ENCODE results near the gene CRTC2. TPM values are rescaled to one million over a fixed set of nuclear protein-coding genes. Genes with fewer than 3 reads are reported as not detected.

The CRTC2 gene
- polyA plus RNA-seq, 3 donors: 34.9 to 56.5 (median 41.7) TPM

DNA sequence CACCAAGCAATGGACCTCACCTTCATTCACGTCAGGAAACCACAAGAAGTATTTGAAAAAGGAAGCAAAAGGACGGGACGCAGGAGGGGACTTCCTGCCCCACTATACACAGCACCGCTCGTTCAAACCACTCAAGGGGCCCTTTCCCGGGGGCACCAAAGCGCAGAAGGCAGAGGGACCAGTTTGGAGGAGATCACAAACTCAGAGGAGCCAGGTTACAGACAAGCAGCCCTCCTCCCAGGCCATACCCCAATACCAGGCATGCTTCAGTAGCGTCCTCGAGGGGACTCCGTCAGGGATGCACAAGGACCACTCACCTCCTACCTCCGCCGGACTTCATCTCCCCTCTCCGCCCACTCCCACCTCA lies 685 bp downstream of the CRTC2 start:
- DNase-seq (ENCODE audit: extremely low read depth in 1 of 11, low read depth in 9 of 11, low spot score in 4 of 11): peak in 1 of 11 donors; percentile 24

DNA sequence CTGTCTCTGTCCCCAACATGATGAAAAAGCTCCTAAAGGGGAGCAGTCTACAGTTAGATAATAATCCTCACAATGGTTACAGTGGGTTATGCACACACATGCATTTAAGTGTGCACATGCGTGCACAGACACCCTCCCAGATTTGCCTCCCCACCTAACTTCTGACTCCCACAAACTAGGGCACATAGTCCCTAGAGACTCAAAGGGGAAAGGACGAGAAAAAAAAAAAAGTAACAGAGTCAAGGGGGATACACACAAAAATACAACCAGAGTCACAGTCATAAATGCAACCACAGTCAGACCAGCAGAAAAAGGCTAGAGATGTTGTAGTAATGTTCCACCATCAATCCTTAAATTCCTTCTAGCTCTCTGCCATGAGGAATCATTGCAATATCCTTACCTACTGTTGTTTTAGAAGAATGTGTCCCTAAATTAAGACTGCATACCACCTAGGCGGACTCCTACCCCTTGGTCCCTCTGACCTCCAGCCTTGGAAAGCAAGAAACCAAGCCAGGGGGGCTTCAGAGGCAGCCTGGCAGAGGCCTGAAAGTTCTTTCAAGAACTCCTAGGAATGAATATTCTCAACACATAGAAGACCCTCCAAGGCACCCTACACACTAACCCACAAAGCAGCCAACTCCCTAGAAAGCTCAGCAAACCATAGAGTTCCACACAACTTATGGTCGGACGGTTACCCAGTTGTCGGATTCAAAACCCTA lies 1.3 kb downstream of the CRTC2 start:
- no peak for DNase-seq (ENCODE audit: extremely low read depth in 1 of 11, low read depth in 9 of 11, low spot score in 4 of 11)

DNA sequence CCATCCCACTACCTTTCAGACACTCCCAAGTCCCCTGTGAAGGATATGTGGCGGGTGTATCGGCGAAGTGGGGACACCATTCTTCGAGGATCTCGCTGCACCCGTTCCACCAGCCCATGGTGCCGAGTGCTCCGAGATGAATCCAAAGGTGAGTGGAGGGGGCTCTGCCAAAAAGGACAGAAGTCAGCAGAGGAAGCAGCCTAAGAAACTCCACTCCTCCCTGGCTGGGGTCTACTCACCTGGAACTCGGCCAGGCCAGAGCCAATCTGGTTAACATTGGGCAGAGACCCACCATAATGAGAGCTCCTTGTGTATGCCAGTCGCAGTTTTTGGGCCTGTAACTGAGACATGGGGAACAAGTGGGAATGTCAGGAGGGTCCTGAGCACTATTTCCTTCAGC lies 3.6 kb downstream of the CRTC2 start:
- no peak for DNase-seq (ENCODE audit: extremely low read depth in 1 of 11, low read depth in 9 of 11, low spot score in 4 of 11)

DNA sequence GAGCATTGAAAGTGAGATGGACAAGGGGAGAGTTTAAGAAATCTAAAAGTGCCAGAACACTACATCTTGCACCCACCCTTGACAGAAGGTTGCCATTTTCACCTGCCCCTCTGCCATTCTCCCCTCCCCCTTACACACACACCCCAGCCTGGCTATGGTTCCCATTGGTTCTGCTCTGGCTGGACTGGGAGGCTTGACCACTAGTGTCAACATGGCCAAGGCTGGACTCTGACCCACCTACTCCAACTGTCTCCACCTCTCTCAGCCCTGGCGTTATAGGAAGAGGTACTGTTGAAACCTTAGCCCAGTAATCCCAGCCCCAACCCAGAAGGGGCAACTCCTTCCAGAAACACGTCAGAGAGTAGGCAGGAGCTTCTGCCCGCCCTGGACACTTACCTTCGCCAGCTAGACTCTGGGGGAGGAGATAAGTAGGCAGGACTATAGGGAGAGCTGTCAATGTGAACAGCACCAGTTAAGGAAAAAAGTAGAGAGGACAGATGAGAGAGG lies 4.5 kb downstream of the CRTC2 start:
- no peak for DNase-seq (ENCODE audit: extremely low read depth in 1 of 11, low read depth in 9 of 11, low spot score in 4 of 11)

DNA sequence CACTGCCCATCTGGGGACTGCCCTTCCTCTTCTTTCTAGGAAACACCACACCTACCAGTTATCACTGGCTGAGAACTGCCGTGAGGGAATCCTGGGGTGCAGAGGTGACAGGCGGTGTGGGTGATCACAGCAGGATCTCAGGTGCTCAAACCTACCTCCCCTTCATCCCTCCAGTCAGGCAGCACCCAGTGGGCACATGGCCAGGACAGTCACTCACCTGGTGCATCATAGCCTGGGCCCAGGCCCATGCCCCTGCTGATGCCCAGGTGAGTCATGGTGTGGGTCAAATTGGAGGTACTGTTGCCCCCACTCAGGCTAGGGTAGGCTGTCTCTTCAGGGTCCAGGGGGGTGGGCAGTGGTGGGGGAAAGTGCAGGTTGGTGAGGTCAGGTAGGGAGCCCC lies 6.6 kb downstream of the CRTC2 start:
- no peak for DNase-seq (ENCODE audit: extremely low read depth in 1 of 11, low read depth in 9 of 11, low spot score in 4 of 11)

DNA sequence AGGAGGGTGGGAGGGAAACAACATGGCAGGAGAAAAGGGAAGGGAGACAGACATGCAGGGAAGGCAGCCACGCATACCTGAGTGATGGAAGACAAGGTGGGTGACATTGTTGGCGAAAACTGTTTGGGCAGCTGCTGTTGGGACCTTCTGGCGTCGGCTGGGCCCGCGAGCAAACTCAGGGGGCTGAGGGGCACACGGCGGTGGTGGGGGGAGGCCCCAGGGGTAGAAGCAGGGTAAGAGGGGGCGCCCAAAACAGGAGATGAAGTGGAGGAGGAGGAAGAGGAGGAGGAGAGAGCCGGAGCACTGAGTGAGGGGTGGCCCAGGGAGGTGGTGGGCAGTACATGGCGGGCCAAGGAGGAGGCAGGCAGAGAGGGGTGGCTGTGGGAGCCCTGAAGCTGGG lies 7.2 kb downstream of the CRTC2 start:
- no peak for DNase-seq (ENCODE audit: extremely low read depth in 1 of 11, low read depth in 9 of 11, low spot score in 4 of 11)

DNA sequence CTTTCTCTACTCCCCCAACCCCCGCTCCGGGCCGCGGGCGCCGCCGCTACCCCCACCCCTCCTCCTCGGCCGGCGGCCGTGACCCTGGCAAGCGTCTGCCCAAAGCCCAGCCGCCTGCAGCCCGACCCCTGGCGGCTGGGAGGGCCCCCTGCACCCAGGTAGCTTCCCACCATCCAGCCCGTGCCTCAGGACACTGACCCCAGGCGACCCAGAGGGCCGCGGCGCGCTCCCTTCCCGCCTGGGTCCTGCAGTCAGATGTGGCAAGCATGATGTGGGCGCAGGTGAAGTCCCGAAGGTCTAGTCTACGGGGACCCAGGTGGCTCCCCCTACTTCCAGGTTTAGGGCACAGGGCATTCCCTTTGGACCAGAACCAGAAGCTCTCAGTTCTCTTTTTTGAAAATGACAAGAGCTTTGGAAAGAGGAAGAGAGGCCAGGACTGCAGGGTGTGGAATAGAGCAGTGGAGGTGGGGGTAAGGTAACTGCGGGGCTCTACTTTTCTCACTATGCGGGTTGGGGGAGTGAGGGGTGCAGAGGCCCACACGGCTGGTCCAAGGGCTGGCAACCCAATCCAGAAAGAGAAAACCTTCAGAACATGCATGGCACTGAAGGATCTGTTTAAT lies 11.7 kb downstream of the CRTC2 start, which contains the start of gene DENND4B:
Gene DENND4B (minus strand): TSS at position 97 of the 620 bp plus-strand sequence. CDS start 2,344 bp downstream, outside the sequence.
- peak in 5 of 11 donors; percentile 51 to 77 (median 72) for DNase-seq (ENCODE audit: extremely low read depth in 1 of 11, low read depth in 9 of 11, low spot score in 4 of 11)

DNA sequence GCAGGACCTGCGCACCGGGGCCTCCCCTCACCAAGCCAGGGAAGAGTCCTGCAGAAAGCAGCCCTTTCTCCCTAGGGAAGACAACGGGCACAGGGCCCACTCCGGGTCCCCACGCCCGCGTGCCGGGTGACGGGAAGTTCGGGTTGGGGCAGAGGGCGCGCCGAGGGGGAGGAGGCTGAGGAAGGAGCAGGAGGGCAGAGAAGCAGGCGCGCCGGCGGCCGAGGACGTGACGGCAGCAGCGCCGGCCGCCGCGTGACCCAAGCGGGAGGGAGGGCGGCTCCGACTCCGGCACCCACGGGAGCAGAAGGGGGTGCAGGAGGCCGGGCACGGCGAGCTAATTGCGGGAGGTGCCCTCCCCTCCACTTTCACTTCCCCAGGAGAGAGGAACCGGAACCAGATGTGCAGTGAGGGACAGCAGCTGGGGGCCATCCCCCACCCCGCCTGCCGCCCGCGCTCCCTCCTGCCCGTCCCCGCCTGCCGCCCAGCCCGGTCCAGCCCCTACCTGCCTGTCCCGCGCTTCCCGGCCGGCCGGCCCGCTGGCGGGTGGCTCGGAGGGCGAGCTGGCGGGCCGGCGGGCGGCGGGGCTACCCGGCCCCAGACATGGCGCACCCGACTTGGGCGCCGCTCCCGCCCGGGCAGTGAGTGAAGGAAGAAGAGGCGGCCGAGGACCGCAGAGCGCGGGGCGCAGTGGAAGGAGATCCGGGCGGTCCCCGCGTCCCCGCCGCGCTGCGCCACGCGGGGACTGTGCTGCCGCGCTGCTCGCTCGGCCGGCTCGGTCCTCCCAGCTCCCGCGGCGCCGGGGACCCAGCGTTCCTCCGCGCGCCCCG lies 12.4 kb downstream of the CRTC2 start:
- peak in 3 of 11 donors; percentile 40 to 41 (median 41) for DNase-seq (ENCODE audit: extremely low read depth in 1 of 11, low read depth in 9 of 11, low spot score in 4 of 11)

DNA sequence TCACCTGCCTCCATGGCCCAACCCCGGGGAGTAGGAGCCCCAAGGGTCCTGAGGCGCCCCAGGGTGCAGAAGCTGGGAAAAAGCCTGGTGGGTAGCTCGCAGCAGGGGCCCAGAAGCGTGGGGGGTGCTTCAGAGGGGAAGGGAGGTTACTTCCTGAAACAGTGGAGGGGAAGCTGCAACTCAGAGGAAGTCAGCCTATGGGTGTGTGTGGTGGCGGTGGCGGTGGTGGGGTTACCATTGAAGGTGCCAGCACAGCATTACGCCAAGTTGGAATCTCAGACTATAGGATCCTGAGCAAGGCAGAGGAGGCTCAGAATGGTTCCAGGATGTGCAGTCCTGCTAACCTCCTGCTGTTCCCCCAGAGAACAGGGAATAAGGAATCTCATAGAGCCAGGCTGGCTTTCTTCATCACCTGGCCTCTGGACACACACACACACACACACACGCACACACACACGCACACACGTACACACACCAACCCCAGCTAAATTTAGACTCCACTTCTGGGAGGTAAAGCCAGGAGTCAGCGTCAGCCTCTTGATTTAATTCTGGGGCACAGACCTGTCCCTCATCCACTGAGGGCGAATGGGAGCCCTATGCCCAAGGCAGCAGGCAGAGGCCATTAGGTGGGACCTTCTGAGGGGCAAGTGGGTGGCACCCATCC lies 13.1 kb downstream of the CRTC2 start:
- DNase-seq (ENCODE audit: extremely low read depth in 1 of 11, low read depth in 9 of 11, low spot score in 4 of 11): no peak

DNA sequence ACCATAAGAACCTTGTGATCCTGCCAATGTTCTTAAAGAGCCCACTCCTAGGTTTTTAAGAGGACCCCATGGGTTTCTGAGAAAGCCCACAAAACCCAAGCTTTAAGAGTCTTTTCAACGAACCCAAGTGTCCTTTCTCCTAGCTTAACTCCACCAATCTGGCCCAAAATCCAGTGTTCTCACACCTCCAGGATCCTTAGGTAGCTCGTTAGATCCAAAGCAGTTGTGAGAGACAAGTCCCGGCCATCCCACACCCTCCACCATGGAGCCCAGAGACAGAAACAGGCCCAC lies 13.6 kb downstream of the CRTC2 start:
- no peak for DNase-seq (ENCODE audit: extremely low read depth in 1 of 11, low read depth in 9 of 11, low spot score in 4 of 11)

DNA sequence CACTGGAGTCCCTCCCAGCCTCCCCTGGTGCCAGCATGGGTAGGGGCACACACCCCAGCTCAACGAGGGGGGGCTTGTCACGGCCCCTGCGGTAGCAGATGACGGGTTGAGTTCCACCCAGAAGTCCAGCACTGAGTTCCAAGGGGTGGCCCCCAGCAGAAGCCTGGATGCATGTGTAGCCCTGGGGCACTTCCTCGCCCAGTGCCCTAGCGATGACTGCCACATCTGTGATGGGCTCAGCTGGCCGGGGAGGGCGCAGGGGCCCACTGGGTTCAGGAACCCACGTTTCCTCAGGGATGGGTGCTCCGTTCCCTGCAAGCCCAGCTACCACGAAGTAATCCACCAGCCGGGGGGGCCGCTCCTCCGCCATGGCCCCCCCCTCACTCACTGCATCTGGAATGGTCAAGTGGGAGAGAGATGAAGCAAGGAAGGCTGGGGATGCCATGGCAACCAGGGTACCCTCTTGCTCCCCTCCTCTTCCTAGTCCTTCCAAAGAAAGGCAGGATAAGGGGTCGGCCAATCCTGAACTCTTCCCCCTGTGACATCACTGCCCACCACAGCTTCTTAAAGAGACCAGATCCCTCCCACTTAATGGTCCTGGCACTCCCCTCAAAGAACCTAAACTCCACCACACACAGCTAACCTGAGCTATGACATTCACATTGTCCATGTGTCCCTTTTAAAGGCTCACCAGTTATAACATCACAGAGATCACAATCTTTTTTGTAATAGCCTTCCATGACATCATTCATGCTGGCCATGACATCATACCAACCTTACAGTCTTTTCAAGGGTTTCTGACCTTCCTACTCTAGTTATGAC lies 14.2 kb downstream of the CRTC2 start:
- DNase-seq (ENCODE audit: extremely low read depth in 1 of 11, low read depth in 9 of 11, low spot score in 4 of 11): no peak

DNA sequence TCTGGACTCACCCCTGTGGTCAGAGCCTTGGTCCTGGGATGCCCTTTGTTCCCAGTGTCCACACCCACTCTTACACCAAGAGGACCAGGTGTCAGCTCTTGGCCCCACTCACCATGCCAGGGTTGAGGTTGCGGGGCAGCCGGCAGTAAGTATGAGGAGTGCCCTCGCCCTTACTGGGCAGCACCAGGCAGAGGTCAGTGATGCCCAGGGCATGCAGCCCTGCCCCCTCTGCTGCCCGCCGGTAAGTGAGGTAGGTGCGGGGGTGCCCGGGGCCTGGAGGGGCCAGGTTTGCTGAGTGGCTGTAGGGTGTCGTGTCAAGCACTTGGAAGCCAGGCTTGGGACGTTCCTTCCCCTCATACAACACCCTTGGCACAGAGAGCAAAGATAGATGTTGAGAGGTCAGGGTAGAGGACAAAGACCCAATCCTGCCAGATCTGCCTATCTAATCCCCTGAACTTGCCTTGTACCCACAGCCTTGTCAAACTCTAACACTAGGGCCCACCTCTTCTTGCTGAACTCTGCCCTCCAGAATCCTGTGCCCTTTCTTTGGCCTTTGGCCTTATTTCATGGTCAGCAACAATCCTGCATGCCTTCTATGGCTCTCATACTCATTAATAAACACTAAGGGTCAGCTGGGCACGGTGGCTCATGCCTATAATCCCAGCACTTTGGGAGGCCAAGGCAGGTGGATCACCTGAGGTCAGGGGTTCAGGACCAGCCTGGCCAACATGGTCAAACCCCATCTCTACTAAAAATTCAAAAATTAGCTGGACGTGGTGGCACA lies 15.5 kb downstream of the CRTC2 start:
- DNase-seq (ENCODE audit: extremely low read depth in 1 of 11, low read depth in 9 of 11, low spot score in 4 of 11): no peak

DNA sequence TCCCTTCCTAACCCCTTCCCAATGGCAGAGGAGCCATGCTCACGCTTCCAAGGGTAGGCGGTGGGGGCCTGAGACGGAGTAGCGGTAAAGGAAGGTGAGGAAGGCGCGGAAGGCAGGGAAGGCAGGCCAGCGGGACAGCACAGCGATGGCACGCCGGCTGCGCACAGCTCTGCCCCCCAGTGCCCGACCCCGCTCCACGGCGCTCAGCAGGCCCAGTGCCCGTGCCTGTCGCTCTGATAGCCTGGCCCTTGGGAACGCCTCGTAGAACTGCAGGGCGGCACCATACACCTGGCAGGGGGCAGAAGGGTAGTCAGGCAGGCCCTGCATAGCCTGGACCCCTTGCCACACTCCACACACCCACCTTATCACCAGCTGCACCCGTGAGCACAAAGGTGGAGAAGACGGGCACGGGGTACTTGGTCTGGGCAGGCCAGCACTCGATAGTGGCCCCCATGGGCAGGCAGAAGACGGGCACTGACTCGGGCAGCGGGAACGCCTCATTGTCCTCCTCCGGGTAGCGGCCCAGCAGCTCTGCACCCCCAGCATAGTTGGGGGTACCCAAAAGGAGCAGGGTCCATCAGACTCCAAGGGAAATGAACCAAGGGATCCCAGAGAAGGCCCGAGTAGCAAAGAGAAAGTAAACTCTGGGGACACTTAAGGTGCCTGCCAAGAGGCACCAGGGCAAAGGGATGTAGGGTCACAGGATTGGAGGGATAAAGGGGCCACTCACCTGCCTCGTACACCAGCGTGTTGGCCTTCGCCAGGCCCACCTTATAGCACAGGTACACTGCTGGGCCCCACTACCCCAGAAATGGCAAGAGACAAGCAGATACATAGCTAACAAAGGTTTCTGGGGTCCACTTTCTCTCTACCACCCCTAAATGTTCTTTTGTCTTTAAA lies 16.3 kb downstream of the CRTC2 start:
- DNase-seq (ENCODE audit: extremely low read depth in 1 of 11, low read depth in 9 of 11, low spot score in 4 of 11): no peak

DNA sequence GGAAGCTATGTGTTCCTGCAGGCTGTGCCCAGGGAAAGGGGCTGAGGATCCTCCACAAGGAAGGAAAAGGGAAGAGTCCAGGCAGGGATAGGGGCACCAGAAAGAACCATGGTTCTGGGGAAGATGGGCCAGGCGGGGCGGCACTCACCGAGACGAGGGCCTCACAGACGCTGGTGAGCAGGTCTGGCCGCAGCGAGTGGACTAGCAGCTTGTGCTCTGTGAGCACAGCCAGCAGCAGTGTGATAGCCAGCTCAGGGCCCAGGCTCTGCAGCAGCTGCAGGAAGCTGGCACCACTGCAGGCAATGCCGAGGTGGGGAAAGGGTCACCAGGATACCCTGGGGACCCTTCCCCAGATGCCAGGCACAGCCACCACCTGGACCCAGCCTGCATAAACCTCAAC lies 17.7 kb downstream of the CRTC2 start:
- DNase-seq (ENCODE audit: extremely low read depth in 1 of 11, low read depth in 9 of 11, low spot score in 4 of 11): no peak

DNA sequence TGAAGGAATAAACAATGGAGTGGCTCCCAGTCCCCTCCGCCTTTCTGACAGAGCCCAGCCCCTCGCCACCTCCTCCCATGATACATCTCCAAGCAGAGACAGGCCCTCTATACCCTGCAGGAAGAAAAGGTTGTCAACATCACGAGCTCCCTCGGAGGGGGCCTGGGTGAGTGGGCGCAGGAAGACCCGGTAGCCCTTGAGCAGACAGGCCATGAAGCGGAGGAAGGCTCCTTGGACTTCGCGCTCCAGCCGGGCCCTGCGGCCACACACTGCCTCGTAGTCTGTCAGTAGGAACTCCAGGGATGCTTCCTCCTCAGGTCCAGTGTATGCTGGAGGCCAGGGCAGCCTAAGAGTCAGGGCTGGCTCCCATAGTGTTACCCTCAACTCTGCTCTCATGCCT lies 18.9 kb downstream of the CRTC2 start:
- no peak for DNase-seq (ENCODE audit: extremely low read depth in 1 of 11, low read depth in 9 of 11, low spot score in 4 of 11)

DNA sequence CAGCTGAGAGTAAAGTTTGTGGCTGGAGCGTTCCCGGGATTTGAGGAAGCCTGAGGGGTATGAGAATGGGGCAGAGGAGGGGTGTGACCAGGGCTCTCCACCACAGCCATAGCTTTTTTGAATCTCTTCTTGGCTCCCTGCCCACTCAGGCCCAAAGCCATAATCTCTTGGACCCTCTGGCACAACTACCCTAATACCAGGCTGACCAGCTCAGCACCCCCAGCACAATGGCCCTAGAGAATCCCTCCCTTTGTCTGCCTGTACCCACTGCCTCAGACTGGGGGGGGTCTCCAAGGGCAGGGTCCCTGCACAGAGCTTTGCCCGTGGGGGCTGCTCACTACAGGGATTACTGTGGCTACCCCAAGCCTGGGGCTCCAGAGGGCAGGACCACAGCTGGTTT lies 19.4 kb downstream of the CRTC2 start:
- DNase-seq (ENCODE audit: extremely low read depth in 1 of 11, low read depth in 9 of 11, low spot score in 4 of 11): no peak

DNA sequence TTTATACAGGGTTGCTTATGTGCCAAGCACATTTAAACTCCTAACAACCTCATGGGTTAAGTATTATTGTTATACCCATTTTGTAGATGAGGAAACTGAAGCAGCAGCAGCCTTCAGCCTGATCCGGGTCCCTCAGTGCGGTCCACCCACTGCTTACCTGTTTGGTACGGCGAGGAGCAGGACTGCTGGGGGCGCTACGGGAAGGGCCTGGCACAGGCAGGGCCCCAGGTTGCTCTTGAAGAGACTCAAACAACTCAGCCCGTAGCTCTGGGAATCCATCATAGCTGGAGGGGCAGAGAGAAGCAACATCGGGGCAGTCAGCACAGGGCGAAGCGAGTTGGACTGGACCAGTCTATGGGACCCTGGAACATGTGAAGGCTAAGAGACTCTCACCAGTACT lies 21.1 kb downstream of the CRTC2 start:
- no peak for DNase-seq (ENCODE audit: extremely low read depth in 1 of 11, low read depth in 9 of 11, low spot score in 4 of 11)

Data from renal cortex interstitium (tissue), 11 donors.